Measurements from ENCODE around the gene PLEKHJ1.

GRCh38 chr19:2221918-2222317 is 14.2 kb downstream of the PLEKHJ1 start:
- TF ChIP-seq CTCF (IDR thresholded peaks at IDR 0.05) = peak; percentile 40
- TF ChIP-seq USF1 (IDR thresholded peaks at IDR 0.05; ENCODE audit: borderline replicate concordance, low read depth) = no peak
- TF ChIP-seq JUND (IDR thresholded peaks at IDR 0.05) = no peak
- TF ChIP-seq TCF12 (IDR thresholded peaks at IDR 0.05) = no peak
- TF ChIP-seq POLR2AphosphoS5 (IDR thresholded peaks at IDR 0.05; ENCODE audit: low read depth, low read length) = no peak
- TF ChIP-seq FOSL2 (IDR thresholded peaks at IDR 0.05; ENCODE audit: borderline replicate concordance, low read depth) = no peak
- TF ChIP-seq NRF1 (IDR thresholded peaks at IDR 0.05; ENCODE audit: low read depth, low read length) = no peak
